K562 (cell line): ENCODE data around the gene SPDYE3. TPM values are rescaled to one million over a fixed set of nuclear protein-coding genes. Genes with fewer than 3 reads are reported as not detected.

ENCODE experiments used
- ATAC-seq: fragments of 200-7000 bp; cut with Tn5 transposase; 3 replicates; pipeline ENCODE4 v1.9.1; 2020; ENCODE audit warnings: moderate library complexity
- BruUV-seq: library from RNA; stranded (reverse); fragments of 400-500 nt; replicated peaks from 2 replicates; lab custom pipeline; 2021; lab: Mats Ljungman, UMichigan
- CTCF ChIA-PET: fragments of 300-600 bp; formaldehyde crosslinking; extraction: SDS; loops from one replicate; lab custom pipeline; 2021; ENCODE audit warnings: low intra/inter-chr PET ratio; lab: Yijun Ruan, JAX
- POLR2A ChIA-PET: fragments of 300-600, 350-650 bp; sonication (Branson Sonifier 250); formaldehyde crosslinking; extraction: SDS; loops from one replicate; lab custom pipeline; 2021; ENCODE audit warnings: antibody characterized with exemption, inconsistent platforms; lab: Yijun Ruan, JAX
- DNase-seq, 4 experiments: peaks; one replicate each; pipeline versions ENCODE4 v3.0.0 to v3.0.0-alpha.2; 2011 to 2018; ENCODE audit warnings: low spot score in 3 of 4, mixed read lengths in 3 of 4; ENCODE audit errors: extremely low read depth in 1 of 4
- FAIRE-seq: peaks from 2 replicates; lab custom pipeline; 2011; peaks lifted over from hg19 to GRCh38; lab: Jason Lieb, UNC
- H2AFZ ChIP-seq: 2 replicates; pipeline ENCODE4 v1.6.0; 2011; ENCODE audit warnings: low read depth, low read length, control low read depth, inconsistent platforms
- H3K27ac ChIP-seq: fragments of 200-600 bp; 3 replicates; pipeline ENCODE4 v1.8.0; 2011; ENCODE audit warnings: low read depth, mild to moderate bottlenecking, control low read depth, inconsistent platforms, low read length, moderate library complexity, mixed read lengths; ENCODE audit errors: extremely low read depth
- H3K27me3 ChIP-seq, 2 experiments: fragments of 300-600 bp in 1 of 2; 2 replicates in 1 of 2; 3 replicates in 1 of 2; pipeline versions ENCODE4 v1.6.0 to v1.8.0; 2011; ENCODE audit warnings: inconsistent platforms in 2 of 2, low read length in 2 of 2, mild to moderate bottlenecking in 1 of 2, mixed read lengths in 1 of 2, moderate library complexity in 1 of 2; ENCODE audit not compliant: control insufficient read depth in 2 of 2, insufficient read depth in 2 of 2
- H3K36me3 ChIP-seq: fragments of 300-600 bp; 3 replicates; pipeline ENCODE4 v1.8.0; 2011; ENCODE audit warnings: mild to moderate bottlenecking, low read length, inconsistent platforms; ENCODE audit not compliant: control insufficient read depth, insufficient read depth
- H3K4me1 ChIP-seq, 2 experiments: fragments of 200-600 bp in 1 of 2; replicated peaks in 1 of 2; 2 replicates in 1 of 2; 3 replicates in 1 of 2; pipeline versions ENCODE4 v1.5.1 to v1.8.0; 2011; ENCODE audit warnings: inconsistent platforms in 2 of 2, low read length in 2 of 2, mild to moderate bottlenecking in 1 of 2, mixed read lengths in 1 of 2, moderate library complexity in 1 of 2; ENCODE audit not compliant: control insufficient read depth in 2 of 2, insufficient read depth in 2 of 2
- H3K4me2 ChIP-seq: 2 replicates; pipeline ENCODE4 v1.6.1; 2011; ENCODE audit warnings: low read length, control low read depth, inconsistent platforms, mixed read lengths; ENCODE audit not compliant: insufficient read depth
- H3K4me3 ChIP-seq: fragments of 200-600 bp; sonication (generic), shearing (Covaris generic); 2 replicates; pipeline ENCODE4 v1.5.1; 2016; ENCODE audit warnings: control low read depth, inconsistent platforms
- H3K79me2 ChIP-seq: fragments of 200-600 bp; 3 replicates; pipeline ENCODE4 v1.8.0; 2011; ENCODE audit warnings: low read length, inconsistent platforms; ENCODE audit not compliant: control insufficient read depth, insufficient read depth
- H3K9ac ChIP-seq, 2 experiments: 2 replicates each; pipeline versions ENCODE4 v1.6.0 to v1.6.1; 2011; ENCODE audit warnings: low read depth in 2 of 2, low read length in 2 of 2, control low read depth in 1 of 2, inconsistent platforms in 1 of 2, mild to moderate bottlenecking in 1 of 2, mixed read lengths in 1 of 2; ENCODE audit not compliant: insufficient read depth in 1 of 2
- H3K9me1 ChIP-seq: one replicate; pipeline ENCODE4 v1.6.0; 2011; ENCODE audit warnings: inconsistent platforms, mild to moderate bottlenecking, low read length, moderate library complexity; ENCODE audit not compliant: control insufficient read depth, insufficient read depth
- H3K9me3 ChIP-seq: replicated peaks from 2 replicates; pipeline ENCODE4 v1.5.1; 2011; ENCODE audit warnings: low read depth, low read length, inconsistent platforms; ENCODE audit not compliant: control insufficient read depth, insufficient read depth
- H4K20me1 ChIP-seq: replicated peaks from 2 replicates; pipeline ENCODE4 v1.6.1; 2011; ENCODE audit warnings: low read length, inconsistent platforms, mixed read lengths; ENCODE audit not compliant: control insufficient read depth, insufficient read depth
- AFF1 ChIP-seq, 2 experiments: fragments of 450-650 bp; IDR thresholded peaks; 2 replicates each; pipeline ENCODE4 v1.6.1; 2018; ENCODE audit warnings: mild to moderate bottlenecking in 2 of 2, low read depth in 1 of 2; ENCODE audit not compliant: partially characterized antibody in 2 of 2
- POLR2AphosphoS2 ChIP-seq: IDR thresholded peaks from 2 replicates; pipeline ENCODE4 v1.6.1; 2012; ENCODE audit warnings: low read length, improper control_type of control experiment
- PREB ChIP-seq: sonication (generic); formaldehyde crosslinking; IDR thresholded peaks from 2 replicates; pipeline ENCODE4 v1.8.1; 2023; ENCODE audit warnings: mild to moderate bottlenecking, missing genetic modification reagents
- THRAP3 ChIP-seq: fragments of 450-650 bp; IDR thresholded peaks from 2 replicates; pipeline ENCODE4 v1.6.1; 2016; ENCODE audit warnings: mild to moderate bottlenecking, inconsistent platforms, borderline replicate concordance
- ZBTB33 ChIP-seq: sonication (generic); formaldehyde crosslinking; IDR thresholded peaks from 2 replicates; pipeline ENCODE4 v1.8.1; 2023; ENCODE audit warnings: mild to moderate bottlenecking, missing genetic modification reagents
- WGBS: fragments of 100-300 bp; shearing (Covaris generic); methylation state at CpG from one replicate; pipeline ENCODE4 v1.1.6; 2016; ENCODE audit warnings: low coverage, mixed read lengths; ENCODE audit not compliant: insufficient coverage; ENCODE audit errors: missing lambda C conversion rate; 5-methylcytosine and 5-hydroxymethylcytosine counted together
- in situ Hi-C: fragments of 300-500 bp; cut with MboI; formaldehyde crosslinking; loops from 4 replicates; pipeline ENCODE4 v1.15.0; 2018; ENCODE audit warnings: inconsistent platforms, mixed read lengths
- intact Hi-C: fragments of 100-400 bp; cut with micrococcal nuclease; formaldehyde crosslinking; loops from 2 replicates; pipeline ENCODE4 v1.14.2; 2022
- polyA plus RNA-seq, 8 experiments: library from polyadenylated mRNA; depleted of rRNA in 4 of 8; stranded (reverse) in 5 of 8; unstranded in 3 of 8; fragments of >200 nt; fragmentation: Nextera tagmentation in 2 of 8; fragmentation: Illumina TruSeq in 1 of 8; extraction: Ambion mirVana in 2 of 8; extraction: Trizol in 1 of 8; gene quantifications; 2 replicates each; pipeline versions ENCODE4 v1.2.1 to v1.2.3, GENCODE V29; 2011 to 2014; ENCODE audit warnings: inconsistent platforms in 1 of 8, missing spikeins in 1 of 8
- total RNA-seq, 7 experiments: library from RNA; depleted of rRNA in 6 of 7; stranded (reverse); fragments of >200 nt in 6 of 7; fragmentation: Illumina TruSeq in 2 of 7; extraction: Trizol in 2 of 7; gene quantifications; 2 replicates each; pipeline versions ENCODE4 v1.2.1 to v1.2.3, GENCODE V29; 2011 to 2021; ENCODE audit warnings: low replicate concordance in 1 of 7

Gene SPDYE3
- total and polyA plus RNA-seq, 9 of the 15 experiments (the other 6 are each of a cell fraction or from before 2014, with no cell fraction given) = 0.04 to 3.3 (median 1.2) TPM; not detected in 6

GRCh38 chr7:100366411-100367250 is 59.1 kb downstream of the SPDYE3 start (continued):
- no peak for TF ChIP-seq AFF1 (IDR thresholded peaks at IDR 0.05; ENCODE audit: low read depth in 1 of 2, partially characterized antibody in 2 of 2)
- TF ChIP-seq PREB = no peak

- H3K27ac ChIP-seq = no peak overlapping the region
- no peaks in the 10 kb centered on the region for H3K9me3 ChIP-seq
- DNase-seq (no peak), FAIRE-seq (no peak), ATAC-seq (no peak)
- no peaks in the 10 kb centered on the region for H4K20me1 ChIP-seq
- no peaks in the 10 kb centered on the region for H3K27me3 ChIP-seq
- H2AFZ ChIP-seq = no peak overlapping the region
- H3K9me1 ChIP-seq = peaks cover 4% of the 10 kb centered on the region
- peak; percentile 13; the same call in 1 of the 2 replicates for TF ChIP-seq ZBTB33
- no peak for TF ChIP-seq THRAP3
- 0 out of 2 replicates have a peak, but pooled peaks have one; percentile 26 for TF ChIP-seq POLR2AphosphoS2
- intact Hi-C loops = no loop called here
- CTCF ChIA-PET = no interaction called here
- peaks cover 7 to 18% of the 10 kb centered on the region in 2 experiments; a peak in 4 of 5 replicates for H3K4me1 ChIP-seq
- no peak overlapping the region for H3K9ac ChIP-seq
- in situ Hi-C loops = no loop called here
- no TSS peak for BruUV-seq
- no peak overlapping the region for H3K4me3 ChIP-seq
- peaks cover 33% of the 10 kb centered on the region for H3K36me3 ChIP-seq
- POLR2A ChIA-PET = interaction anchor here (0.6 kb wide), 1 partner anchor 1395 kb away, joined by 3 read pairs; no protein-coding TSS in a partner anchor
- H3K4me2 ChIP-seq = no peak overlapping the region
- no peaks in the 10 kb centered on the region for H3K79me2 ChIP-seq
- WGBS = 84% methylated on average over 8 of the region's 8 CpGs
These were observed 59.7 kb downstream of the SPDYE3 start for GRCh38 chr7:100367251-100367620.
